Glutamatergic neuron (in vitro differentiated cells): ENCODE results near the gene CACNG6. TPM values are rescaled to one million over a fixed set of nuclear protein-coding genes. Genes with fewer than 3 reads are reported as not detected.
"Not testable (repeated sequence)": the region's sequence is repeated elsewhere in the genome, so short reads cannot be mapped to it uniquely, and the experiment has no call there.

Source experiments
- DNase-seq: peaks from one replicate; pipeline ENCODE4 v3.0.0; 2022
- H3K27ac Mint-ChIP-seq: one replicate; pipeline ENCODE4 v1.8.0; 2020; ENCODE audit warnings: mild to moderate bottlenecking, mixed read lengths, inconsistent platforms; ENCODE audit not compliant: unreplicated experiment
- H3K27me3 Mint-ChIP-seq: one replicate; pipeline ENCODE4 v1.8.0; 2020; ENCODE audit warnings: mild to moderate bottlenecking, moderate library complexity, mixed read lengths, inconsistent platforms; ENCODE audit not compliant: unreplicated experiment
- H3K36me3 Mint-ChIP-seq: one replicate; pipeline ENCODE4 v1.8.0; 2020; ENCODE audit warnings: mild to moderate bottlenecking, mixed read lengths, inconsistent platforms; ENCODE audit not compliant: unreplicated experiment
- H3K4me1 Mint-ChIP-seq: one replicate; pipeline ENCODE4 v1.8.0; 2020; ENCODE audit warnings: mild to moderate bottlenecking, low read depth, mixed read lengths, inconsistent platforms; ENCODE audit not compliant: unreplicated experiment
- H3K4me3 Mint-ChIP-seq: one replicate; pipeline ENCODE4 v1.8.0; 2020; ENCODE audit warnings: mild to moderate bottlenecking, mixed read lengths, inconsistent platforms; ENCODE audit not compliant: unreplicated experiment
- H3K9me3 Mint-ChIP-seq: one replicate; pipeline ENCODE4 v1.8.0; 2020; ENCODE audit warnings: mild to moderate bottlenecking, moderate library complexity, mixed read lengths, inconsistent platforms; ENCODE audit not compliant: unreplicated experiment
- CTCF ChIP-seq: fragments of 200-600 bp; sonication (generic); IDR thresholded peaks from one replicate; pipeline ENCODE4 v1.5.0; 2021; ENCODE audit not compliant: partially characterized antibody, unreplicated experiment
- total RNA-seq: library from RNA; stranded (reverse); fragmentation: NEBNext Ultra II Directional; extraction: Animal tissue kit (Norgen Biotek cat#: 25700); gene quantifications from one replicate; pipeline ENCODE4 v1.2.1, GENCODE V29; 2021; ENCODE audit not compliant: unreplicated experiment

The CACNG6 gene
- total RNA-seq, 1 donor from 2014 or later, result 0.74 TPM

GRCh38 chr19:53945998-53946397, 45.4 kb upstream of the CACNG6 start:
- DNase-seq, result no peak
- H3K27ac Mint-ChIP-seq, result no peak overlapping the region
- peaks cover 6% of the 10 kb centered on the region for H3K4me1 Mint-ChIP-seq
- peaks cover 4% of the 10 kb centered on the region for H3K9me3 Mint-ChIP-seq
- H3K4me3 Mint-ChIP-seq, result no peak overlapping the region
- TF ChIP-seq CTCF, result no peak
- H3K36me3 Mint-ChIP-seq, result peaks cover 4% of the 10 kb centered on the region
- peaks cover 4% of the 10 kb centered on the region for H3K27me3 Mint-ChIP-seq

GRCh38 chr19:53947624-53948023, 43.8 kb upstream of the CACNG6 start:
- peaks cover 4% of the 10 kb centered on the region for H3K27me3 Mint-ChIP-seq
- peaks cover 4% of the 10 kb centered on the region for H3K9me3 Mint-ChIP-seq
- H3K27ac Mint-ChIP-seq, result no peak overlapping the region
- no peak for DNase-seq
- H3K4me1 Mint-ChIP-seq, result peaks cover 6% of the 10 kb centered on the region
- TF ChIP-seq CTCF, result no peak
- peaks cover 4% of the 10 kb centered on the region for H3K36me3 Mint-ChIP-seq
- H3K4me3 Mint-ChIP-seq, result no peak overlapping the region

GRCh38 chr19:53948611-53949010, 42.8 kb upstream of the CACNG6 start:
- H3K27me3 Mint-ChIP-seq, H3K27ac Mint-ChIP-seq, DNase-seq, H3K36me3 Mint-ChIP-seq, H3K4me1 Mint-ChIP-seq, H3K9me3 Mint-ChIP-seq, H3K4me3 Mint-ChIP-seq: not testable (repeated sequence)

- no peak overlapping the region for H3K27ac Mint-ChIP-seq
These were observed 40.0 kb upstream of the CACNG6 start for GRCh38 chr19:53951436-53951835.

GRCh38 chr19:53951947-53952346, 39.5 kb upstream of the CACNG6 start:
- no peak overlapping the region for H3K27ac Mint-ChIP-seq
- no peak overlapping the region for H3K4me3 Mint-ChIP-seq
- no peaks in the 10 kb centered on the region for H3K36me3 Mint-ChIP-seq
- no peaks in the 10 kb centered on the region for H3K9me3 Mint-ChIP-seq
- H3K4me1 Mint-ChIP-seq, result no peaks in the 10 kb centered on the region
- H3K27me3 Mint-ChIP-seq, result peaks cover 4% of the 10 kb centered on the region
- no peak for TF ChIP-seq CTCF
- DNase-seq, result no peak

More at GRCh38 chr19:53951436-53951835, 40.0 kb upstream of the CACNG6 start:
- no peaks in the 10 kb centered on the region for H3K4me1 Mint-ChIP-seq
- TF ChIP-seq CTCF, result no peak
- DNase-seq, result no peak
- H3K4me3 Mint-ChIP-seq, result no peak overlapping the region
- H3K36me3 Mint-ChIP-seq, result no peaks in the 10 kb centered on the region
- peaks cover 4% of the 10 kb centered on the region for H3K27me3 Mint-ChIP-seq
- H3K9me3 Mint-ChIP-seq, result no peaks in the 10 kb centered on the region

- no peak overlapping the region for H3K4me3 Mint-ChIP-seq
- DNase-seq, result no peak
- H3K4me1 Mint-ChIP-seq, result peaks cover 4% of the 10 kb centered on the region
- no peaks in the 10 kb centered on the region for H3K36me3 Mint-ChIP-seq
- H3K9me3 Mint-ChIP-seq, result no peaks in the 10 kb centered on the region
- no peak for TF ChIP-seq CTCF
- H3K27me3 Mint-ChIP-seq, result peaks cover 4% of the 10 kb centered on the region
- no peak overlapping the region for H3K27ac Mint-ChIP-seq
These were observed 38.1 kb upstream of the CACNG6 start for GRCh38 chr19:53953383-53953782.
